OCI-LY3 (cell line): ENCODE data around the gene PIEZO2.

Source experiments
- H2AFZ ChIP-seq: fragments of 200-600, 300-600 bp; shearing (Covaris generic); 2 replicates; pipeline ENCODE4 v1.6.0; 2014; ENCODE audit warnings: antibody characterized with exemption, low read depth, low read length
- H3K27ac ChIP-seq: fragments of 200-600, 300-600 bp; sonication (generic); 2 replicates; pipeline ENCODE4 v1.5.1; 2014; ENCODE audit warnings: mild to moderate bottlenecking, low read length, moderate library complexity, mixed read lengths
- H3K27me3 ChIP-seq: fragments of 200-600, 300-600 bp; sonication (generic); 2 replicates; pipeline ENCODE4 v1.6.1; 2014; ENCODE audit warnings: low read depth, low read length, mixed read lengths
- H3K36me3 ChIP-seq: fragments of 200-600, 300-600 bp; sonication (generic); replicated peaks from 2 replicates; pipeline ENCODE3; 2014; ENCODE audit warnings: low read depth, low read length, mixed read lengths
- H3K4me1 ChIP-seq: fragments of 300-600, 200-600 bp; sonication (generic); 2 replicates; pipeline ENCODE4 v1.6.1; 2014; ENCODE audit warnings: low read length, mixed read lengths
- H3K4me2 ChIP-seq: fragments of 200-600, 300-600 bp; sonication (generic); 2 replicates; pipeline ENCODE4 v1.6.1; 2014; ENCODE audit warnings: low read length, mixed read lengths
- H3K4me3 ChIP-seq: fragments of 300-600, 200-600 bp; sonication (generic); 2 replicates; pipeline ENCODE4 v1.5.1; 2014; ENCODE audit warnings: antibody characterized with exemption, mild to moderate bottlenecking, low read length, moderate library complexity
- H3K79me2 ChIP-seq: fragments of 300-600, 200-600 bp; shearing (Covaris generic); 2 replicates; pipeline ENCODE4 v1.6.1; 2014; ENCODE audit warnings: mild to moderate bottlenecking, low read length, mixed read lengths
- H3K9ac ChIP-seq: fragments of 300-600, 200-600 bp; shearing (Covaris generic); 2 replicates; pipeline ENCODE4 v1.6.0; 2014; ENCODE audit warnings: mild to moderate bottlenecking, low read length, moderate library complexity
- H3K9me3 ChIP-seq: fragments of 200-600, 300-600 bp; shearing (Covaris generic); 2 replicates; pipeline ENCODE4 v1.6.1; 2014; ENCODE audit warnings: low read length, mixed read lengths; ENCODE audit not compliant: insufficient read depth
- H4K20me1 ChIP-seq: fragments of 200-600, 300-600 bp; sonication (generic); 2 replicates; pipeline ENCODE4 v1.6.1; 2016; ENCODE audit warnings: low read length, mixed read lengths; ENCODE audit not compliant: insufficient read depth
- CTCF ChIP-seq: fragments of 200-600, 300-600 bp; sonication (generic); IDR thresholded peaks from 2 replicates; pipeline ENCODE4 v1.5.1; 2014; ENCODE audit warnings: antibody characterized with exemption, low read length, low read depth
- EZH2phosphoT487 ChIP-seq: fragments of 200-600 bp; shearing (Covaris generic); IDR thresholded peaks from 2 replicates; pipeline ENCODE4 v1.6.1; 2018; ENCODE audit warnings: antibody characterized with exemption, mixed run types, low read depth

PIEZO2 gene

GRCh38 chr18:11106894-11107293 is 42.5 kb downstream of the PIEZO2 start:
- no peaks in the 10 kb centered on the region for H3K36me3 ChIP-seq
- H2AFZ ChIP-seq: no peak overlapping the region
- no peaks in the 10 kb centered on the region for H3K4me1 ChIP-seq
- H3K9me3 ChIP-seq: no peaks in the 10 kb centered on the region
- no peak overlapping the region for H3K4me2 ChIP-seq
- no peaks in the 10 kb centered on the region for H3K79me2 ChIP-seq
- no peaks in the 10 kb centered on the region for H3K27me3 ChIP-seq
- no peak overlapping the region for H3K4me3 ChIP-seq
- no peak overlapping the region for H3K27ac ChIP-seq
- TF ChIP-seq CTCF (no peak), EZH2phosphoT487 (no peak)
- H3K9ac ChIP-seq: no peak overlapping the region
- no peaks in the 10 kb centered on the region for H4K20me1 ChIP-seq

DNA sequence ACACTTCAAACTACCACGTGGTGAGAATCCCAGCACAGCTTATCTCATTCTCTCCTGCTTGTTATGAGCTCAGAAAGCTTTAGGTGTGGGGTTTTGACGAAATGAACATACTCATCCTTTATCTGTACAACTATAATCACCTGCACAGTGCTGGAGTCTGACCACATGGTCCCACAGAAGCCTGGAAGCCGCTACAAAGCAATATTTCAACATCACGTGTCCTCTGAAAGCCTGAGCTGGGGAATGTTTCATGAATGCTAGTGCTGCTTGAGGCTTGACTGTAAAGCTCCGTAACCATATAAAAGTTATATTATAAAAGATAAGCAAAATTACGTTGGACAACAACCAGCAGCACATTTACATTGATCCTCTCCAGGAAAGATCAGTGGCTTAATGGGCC is 43.9 kb downstream of the PIEZO2 start:
- H3K36me3 ChIP-seq: no peaks in the 10 kb centered on the region
- no peak overlapping the region for H2AFZ ChIP-seq
- no peaks in the 10 kb centered on the region for H4K20me1 ChIP-seq
- H3K4me2 ChIP-seq: no peak overlapping the region
- no peak overlapping the region for H3K9ac ChIP-seq
- H3K79me2 ChIP-seq: no peaks in the 10 kb centered on the region
- H3K27ac ChIP-seq: no peak overlapping the region
- H3K9me3 ChIP-seq: no peaks in the 10 kb centered on the region
- no peaks in the 10 kb centered on the region for H3K27me3 ChIP-seq
- no peaks in the 10 kb centered on the region for H3K4me1 ChIP-seq
- H3K4me3 ChIP-seq: no peak overlapping the region
- TF ChIP-seq CTCF (no peak), EZH2phosphoT487 (no peak)

DNA sequence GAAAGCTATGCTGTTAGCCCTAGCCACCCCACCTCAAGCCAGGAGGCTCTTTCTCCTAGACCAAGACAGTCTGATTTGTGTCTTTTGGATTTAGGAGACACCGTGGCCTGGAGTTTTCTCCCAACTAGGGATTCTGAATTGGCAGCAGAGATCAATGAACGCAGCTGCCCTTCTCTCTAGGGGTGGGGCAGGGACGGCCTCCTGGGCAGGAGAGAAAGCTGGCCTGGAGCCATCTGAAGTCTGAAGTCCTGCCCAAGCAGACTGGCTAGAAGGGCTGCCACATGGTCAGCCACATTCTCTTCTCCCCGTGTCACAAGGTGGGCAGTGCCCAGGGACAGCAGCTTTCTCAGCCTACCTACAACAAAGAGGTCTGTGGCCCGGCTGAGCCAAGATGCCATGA is 45.1 kb downstream of the PIEZO2 start:
- H3K4me2 ChIP-seq: no peak overlapping the region
- no peaks in the 10 kb centered on the region for H4K20me1 ChIP-seq
- H3K36me3 ChIP-seq: no peaks in the 10 kb centered on the region
- H3K4me1 ChIP-seq: no peaks in the 10 kb centered on the region
- no peak overlapping the region for H3K9ac ChIP-seq
- H2AFZ ChIP-seq: no peak overlapping the region
- H3K79me2 ChIP-seq: no peaks in the 10 kb centered on the region
- TF ChIP-seq CTCF: no peak
- TF ChIP-seq EZH2phosphoT487: no peak
- no peaks in the 10 kb centered on the region for H3K9me3 ChIP-seq
- H3K27me3 ChIP-seq: no peaks in the 10 kb centered on the region
- no peak overlapping the region for H3K4me3 ChIP-seq
- no peak overlapping the region for H3K27ac ChIP-seq

- Histone ChIP-seq H3K4me2 (no peak overlapping the region), H3K9me3 (no peaks in the 10 kb centered on the region), H3K9ac (no peak overlapping the region), H3K4me3 (no peak overlapping the region), H3K4me1 (no peaks in the 10 kb centered on the region), H4K20me1 (no peaks in the 10 kb centered on the region), H2AFZ (no peak overlapping the region), H3K79me2 (no peaks in the 10 kb centered on the region), H3K36me3 (no peaks in the 10 kb centered on the region), H3K27me3 (no peaks in the 10 kb centered on the region), H3K27ac (no peak overlapping the region)
- TF ChIP-seq CTCF (no peak), EZH2phosphoT487 (no peak)
These were observed 52.3 kb downstream of the PIEZO2 start for GRCh38 chr18:11096839-11097750.
